ENCODE results near the gene SPEM3. TPM values are rescaled to one million over a fixed set of nuclear protein-coding genes. Genes with fewer than 3 reads are reported as not detected.

Gene SPEM3
- total and polyA plus RNA-seq, 2 experiments from 2014 or later, result not detected

DNA sequence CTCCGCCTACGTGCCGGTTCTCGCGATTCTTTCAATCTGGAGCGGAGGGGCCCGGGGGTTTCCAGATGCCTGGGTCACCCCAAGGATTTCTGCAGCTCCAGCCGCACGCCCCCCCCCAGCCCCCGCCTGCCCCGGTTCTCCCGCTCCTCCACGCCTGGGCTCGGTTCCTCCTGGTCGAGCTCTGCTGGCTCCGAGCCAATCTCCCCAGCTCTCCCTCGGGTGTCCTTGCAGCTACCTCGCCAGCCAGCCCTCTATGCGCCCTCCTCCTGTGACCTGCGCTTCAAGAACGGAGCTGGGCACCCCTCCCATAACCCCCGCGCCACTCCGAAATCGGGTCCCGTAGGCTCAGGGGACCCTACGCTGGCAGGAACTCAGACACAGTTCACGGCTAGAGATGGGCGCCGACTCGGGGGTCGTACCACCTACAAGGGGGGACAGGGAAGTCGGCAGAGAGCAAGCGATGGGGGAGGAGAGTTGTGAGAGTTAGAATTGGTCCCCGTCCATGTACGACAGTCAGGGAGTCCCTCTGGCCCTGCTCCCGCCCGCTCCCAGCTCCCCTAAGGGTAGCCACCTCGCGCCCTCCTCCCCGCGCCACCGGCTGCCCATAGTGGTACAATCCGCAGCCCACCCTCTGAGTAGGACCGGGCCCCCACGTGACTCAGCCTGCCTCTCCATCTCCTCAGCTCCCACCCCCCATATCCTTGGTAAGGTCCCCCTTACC, 11.6 kb downstream of the SPEM3 start:
- Histone ChIP-seq H3K9me3 (ENCODE audit: low read depth) (no peaks in the 10 kb centered on the region), H3K27me3 (replicated peaks; ENCODE audit: insufficient read depth) (peaks cover 32% of the 10 kb centered on the region; the same call in 1 of the 2 replicates), H3K9ac (no peak overlapping the region), H3K4me2 (ENCODE audit: unreplicated experiment) (peak overlapping the region; percentile 48), H3K9me2 (ENCODE audit: insufficient read depth) (no peaks in the 10 kb centered on the region), H2AFZ (no peak overlapping the region), H3F3A (ENCODE audit: insufficient read depth) (peaks cover 11% of the 10 kb centered on the region), H3K36me3 (ENCODE audit: low read depth) (no peaks in the 10 kb centered on the region), H3K79me2 (ENCODE audit: insufficient read depth) (no peaks in the 10 kb centered on the region), H3K4me3 (peak overlapping the region; percentile 46), H3K27ac (no peak overlapping the region), H3K4me1 (ENCODE audit: insufficient read depth) (peaks cover 16% of the 10 kb centered on the region), H4K20me1 (ENCODE audit: insufficient read depth) (no peaks in the 10 kb centered on the region)
- 10 to 12% methylated on average over 32 to 46 of the region's 46 CpGs for WGBS, 2 experiments (ENCODE audit: low coverage in 1 of 2, low lambda C conversion rate in 2 of 2, missing lambda C conversion rate in 2 of 2)
- no peak for TF ChIP-seq EZH2phosphoT487 (IDR thresholded peaks at IDR 0.05; ENCODE audit: insufficient read depth, low read depth)
- TF ChIP-seq EZH2 (IDR thresholded peaks at IDR 0.05; ENCODE audit: insufficient read depth, poor library complexity, severe bottlenecking), result no peak
- in situ Hi-C loops (cut with MboI), result no loop called here
- peak; percentile 31 for DNase-seq

DNA sequence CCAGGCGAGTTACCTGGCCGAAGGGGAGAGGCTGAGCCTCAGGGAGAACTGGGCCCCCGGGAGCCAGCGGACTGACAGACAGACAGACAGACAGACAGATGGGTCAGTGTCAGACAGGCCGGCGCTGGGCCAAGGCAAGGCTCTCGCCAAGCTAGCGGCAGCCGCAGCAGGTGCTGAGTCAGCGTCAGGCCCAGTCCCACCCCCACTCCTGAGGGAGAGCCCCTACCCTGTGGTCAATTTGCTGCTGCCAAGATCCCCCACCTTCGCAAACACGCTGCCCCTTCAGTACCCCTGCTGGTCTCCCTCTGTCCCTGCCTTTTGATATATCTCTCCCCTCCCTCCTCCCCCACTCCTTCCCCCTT, 12.2 kb downstream of the SPEM3 start:
- H3K9me3 ChIP-seq (ENCODE audit: low read depth), result no peaks in the 10 kb centered on the region
- no peak overlapping the region for H3K4me3 ChIP-seq
- H3K4me2 ChIP-seq (ENCODE audit: unreplicated experiment), result peak overlapping the region; percentile 48
- in situ Hi-C loops (cut with MboI), result no loop called here
- H3K4me1 ChIP-seq (ENCODE audit: insufficient read depth), result peaks cover 16% of the 10 kb centered on the region
- H4K20me1 ChIP-seq (ENCODE audit: insufficient read depth), result no peaks in the 10 kb centered on the region
- no peaks in the 10 kb centered on the region for H3K79me2 ChIP-seq (ENCODE audit: insufficient read depth)
- TF ChIP-seq EZH2phosphoT487 (IDR thresholded peaks at IDR 0.05; ENCODE audit: insufficient read depth, low read depth) (no peak), EZH2 (IDR thresholded peaks at IDR 0.05; ENCODE audit: insufficient read depth, poor library complexity, severe bottlenecking) (peak; percentile 29)
- peak; percentile 52 for DNase-seq
- H3K27me3 ChIP-seq (replicated peaks; ENCODE audit: insufficient read depth), result peaks cover 32% of the 10 kb centered on the region; the same call in 1 of the 2 replicates
- H3K9ac ChIP-seq, result no peak overlapping the region
- H3F3A ChIP-seq (ENCODE audit: insufficient read depth), result peaks cover 11% of the 10 kb centered on the region
- WGBS, 2 experiments (ENCODE audit: low coverage in 1 of 2, low lambda C conversion rate in 2 of 2, missing lambda C conversion rate in 2 of 2), result 13 to 14% methylated on average over 10 of the region's 12 CpGs
- no peak overlapping the region for H3K27ac ChIP-seq
- no peaks in the 10 kb centered on the region for H3K9me2 ChIP-seq (ENCODE audit: insufficient read depth)
- no peaks in the 10 kb centered on the region for H3K36me3 ChIP-seq (ENCODE audit: low read depth)
- no peak overlapping the region for H2AFZ ChIP-seq

- WGBS, 2 experiments (ENCODE audit: low coverage in 1 of 2, low lambda C conversion rate in 2 of 2, missing lambda C conversion rate in 2 of 2), result 63% methylated on average over 7 of the region's 7 CpGs
- peaks cover 16% of the 10 kb centered on the region for H3K4me1 ChIP-seq (ENCODE audit: insufficient read depth)
- H3K79me2 ChIP-seq (ENCODE audit: insufficient read depth), result no peaks in the 10 kb centered on the region
- DNase-seq, result no peak
- no peaks in the 10 kb centered on the region for H3K9me3 ChIP-seq (ENCODE audit: low read depth)
- peaks cover 35% of the 10 kb centered on the region; the same call in 1 of the 2 replicates for H3K27me3 ChIP-seq (replicated peaks; ENCODE audit: insufficient read depth)
- H3K4me2 ChIP-seq (ENCODE audit: unreplicated experiment), result no peak overlapping the region
- no peak overlapping the region for H3K4me3 ChIP-seq
- no peak for TF ChIP-seq EZH2phosphoT487 (IDR thresholded peaks at IDR 0.05; ENCODE audit: insufficient read depth, low read depth)
- TF ChIP-seq EZH2 (IDR thresholded peaks at IDR 0.05; ENCODE audit: insufficient read depth, poor library complexity, severe bottlenecking), result no peak
- H3K9ac ChIP-seq, result no peak overlapping the region
- in situ Hi-C loops (cut with MboI), result no loop called here
- no peaks in the 10 kb centered on the region for H3K9me2 ChIP-seq (ENCODE audit: insufficient read depth)
- no peaks in the 10 kb centered on the region for H3K36me3 ChIP-seq (ENCODE audit: low read depth)
- peaks cover 11% of the 10 kb centered on the region for H3F3A ChIP-seq (ENCODE audit: insufficient read depth)
- no peaks in the 10 kb centered on the region for H4K20me1 ChIP-seq (ENCODE audit: insufficient read depth)
- no peak overlapping the region for H2AFZ ChIP-seq
- no peak overlapping the region for H3K27ac ChIP-seq
These were observed 12.6 kb downstream of the SPEM3 start for GRCh38 chr17:7441266-7441665.

GRCh38 chr17:7442142-7442541, 13.5 kb downstream of the SPEM3 start:
- no peak overlapping the region for H2AFZ ChIP-seq
- WGBS, 2 experiments (ENCODE audit: low coverage in 1 of 2, low lambda C conversion rate in 2 of 2, missing lambda C conversion rate in 2 of 2), result 59 to 64% methylated on average over 2 of the region's 2 CpGs
- peaks cover 16% of the 10 kb centered on the region for H3K4me1 ChIP-seq (ENCODE audit: insufficient read depth)
- no peak for DNase-seq
- TF ChIP-seq EZH2phosphoT487 (IDR thresholded peaks at IDR 0.05; ENCODE audit: insufficient read depth, low read depth) (no peak), EZH2 (IDR thresholded peaks at IDR 0.05; ENCODE audit: insufficient read depth, poor library complexity, severe bottlenecking) (no peak)
- peaks cover 11% of the 10 kb centered on the region for H3F3A ChIP-seq (ENCODE audit: insufficient read depth)
- in situ Hi-C loops (cut with MboI), result no loop called here
- no peaks in the 10 kb centered on the region for H3K9me3 ChIP-seq (ENCODE audit: low read depth)
- H3K9me2 ChIP-seq (ENCODE audit: insufficient read depth), result no peaks in the 10 kb centered on the region
- H3K36me3 ChIP-seq (ENCODE audit: low read depth), result no peaks in the 10 kb centered on the region
- H3K27ac ChIP-seq, result no peak overlapping the region
- no peaks in the 10 kb centered on the region for H4K20me1 ChIP-seq (ENCODE audit: insufficient read depth)
- H3K9ac ChIP-seq, result no peak overlapping the region
- no peaks in the 10 kb centered on the region for H3K79me2 ChIP-seq (ENCODE audit: insufficient read depth)
- no peak overlapping the region for H3K4me3 ChIP-seq
- H3K4me2 ChIP-seq (ENCODE audit: unreplicated experiment), result no peak overlapping the region
- peaks cover 44% of the 10 kb centered on the region for H3K27me3 ChIP-seq (replicated peaks; ENCODE audit: insufficient read depth)
